AG09309 (cell line): ENCODE data around the gene GATM.
A peak's percentile ranks its signal among the peaks of the same experiment; 100 is the strongest.

Source experiments
- DNase-seq: peaks from one replicate; pipeline ENCODE4 v3.0.0-alpha.2; 2010; ENCODE audit warnings: low read depth
- H3K4me3 ChIP-seq: 2 replicates; pipeline ENCODE4 v1.5.1; 2011; ENCODE audit warnings: mild to moderate bottlenecking, low read depth, low read length, moderate library complexity; ENCODE audit not compliant: control insufficient read depth
- CTCF ChIP-seq: IDR thresholded peaks from 2 replicates; pipeline ENCODE4 v1.5.1; 2011; ENCODE audit warnings: mild to moderate bottlenecking, low read depth, low read length, inconsistent platforms; ENCODE audit not compliant: insufficient read depth, control insufficient read depth; ENCODE audit errors: missing control alignments

Gene GATM

GRCh38 chr15:45409596-45409995 is 31.3 kb upstream of the GATM start:
- no peak overlapping the region for H3K4me3 ChIP-seq
- no peak for DNase-seq
- no peak for TF ChIP-seq CTCF

- DNase-seq: no peak
- no peak for TF ChIP-seq CTCF
- H3K4me3 ChIP-seq: no peak overlapping the region
Observed at GRCh38 chr15:45407786-45408185, 29.4 kb upstream of the GATM start.

- no peak for DNase-seq
- peak overlapping the region; percentile 63 for H3K4me3 ChIP-seq
- TF ChIP-seq CTCF: no peak
Observed at GRCh38 chr15:45402955-45403877, 24.9 kb upstream of the GATM start.

- H3K4me3 ChIP-seq: peak overlapping the region; percentile 63
- TF ChIP-seq CTCF: no peak
- DNase-seq: peak; percentile 97
Observed at GRCh38 chr15:45402162-45402954, 24.0 kb upstream of the GATM start.

GRCh38 chr15:45401665-45402161 is 23.4 kb upstream of the GATM start:
- no peak for DNase-seq
- no peak for TF ChIP-seq CTCF
- H3K4me3 ChIP-seq: peak overlapping the region; percentile 63

GRCh38 chr15:45399381-45400212 is 21.3 kb upstream of the GATM start:
- peak; percentile 25 for DNase-seq
- H3K4me3 ChIP-seq: no peak overlapping the region
- TF ChIP-seq CTCF: peak; percentile 57
